DOHH2 (cell line): ENCODE results near the gene CENPT.

Source experiments
- CTCF ChIP-seq: fragments of 200-600 bp; sonication (generic); IDR thresholded peaks from one replicate; pipeline ENCODE4 v1.5.1; 2014; ENCODE audit warnings: antibody characterized with exemption, mild to moderate bottlenecking, low read depth, low read length; ENCODE audit not compliant: poor library complexity, severe bottlenecking
- EZH2phosphoT487 ChIP-seq: fragments of 200-600 bp; sonication (generic); IDR thresholded peaks from 2 replicates; pipeline ENCODE4 v1.6.1; 2017; ENCODE audit warnings: borderline replicate concordance, mild to moderate bottlenecking, antibody characterized with exemption, low read length, moderate library complexity, mixed read lengths

- no peak for TF ChIP-seq CTCF
- TF ChIP-seq EZH2phosphoT487: no peak
Measured at GRCh38 chr16:67811899-67812298, 35.6 kb downstream of the CENPT start.
